Measurements from ENCODE around the gene CD74.

The CD74 gene

DNA sequence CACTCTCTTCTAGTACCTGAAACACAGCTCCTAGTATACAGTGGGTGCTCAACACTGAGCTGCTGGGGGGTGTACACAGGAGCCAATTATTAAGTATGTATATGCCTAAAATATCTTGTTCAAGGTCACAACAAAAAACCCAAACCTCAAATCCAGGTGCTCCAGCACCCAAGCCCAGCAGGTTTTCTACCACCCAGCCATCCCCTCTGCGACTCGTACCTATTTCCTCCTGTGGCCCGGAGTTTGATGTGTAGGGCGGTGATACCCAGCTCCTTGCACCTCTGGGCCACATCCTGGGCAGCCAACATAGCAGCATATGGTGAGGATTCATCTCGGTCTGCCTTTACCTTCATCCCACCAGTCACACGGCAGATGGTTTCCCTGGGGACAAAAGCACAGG lies 33.9 kb upstream of the CD74 start:
- Mint-ChIP-seq H3K36me3 (peaks cover 88% of the 10 kb centered on the region), H3K9me3 (no peaks in the 10 kb centered on the region), H3K27ac (peak overlapping the region; percentile 99), H3K4me3 (peak overlapping the region; percentile 86), H3K4me1 (peaks cover 38% of the 10 kb centered on the region)
- ATAC-seq = no peak
- no peak for DNase-seq (ENCODE audit: low spot score in 2 of 2)

DNA sequence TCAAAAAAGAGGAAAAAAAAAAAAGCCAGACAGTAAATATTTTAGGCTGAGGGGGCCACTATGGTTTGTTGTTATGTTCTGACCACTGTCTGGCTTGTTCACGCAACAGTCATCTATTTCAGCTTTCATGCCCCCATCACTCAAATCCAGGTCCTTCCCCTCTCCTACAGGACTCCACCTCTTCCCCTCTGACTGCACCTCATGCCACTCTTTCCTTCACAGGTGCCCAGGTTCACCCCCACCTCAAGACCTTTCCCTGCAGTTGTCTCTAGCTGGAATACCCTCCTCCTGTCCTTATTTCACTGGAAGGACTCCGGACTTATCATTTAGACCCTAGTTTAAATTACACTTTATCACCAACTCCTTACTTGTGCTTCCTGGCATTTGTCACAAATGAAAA lies 33.4 kb upstream of the CD74 start:
- no peak for DNase-seq (ENCODE audit: low spot score in 2 of 2)
- Mint-ChIP-seq H3K36me3 (peaks cover 88% of the 10 kb centered on the region), H3K4me1 (peaks cover 43% of the 10 kb centered on the region), H3K9me3 (no peaks in the 10 kb centered on the region), H3K4me3 (peak overlapping the region; percentile 86), H3K27ac (peak overlapping the region; percentile 99)
- ATAC-seq = no peak

DNA sequence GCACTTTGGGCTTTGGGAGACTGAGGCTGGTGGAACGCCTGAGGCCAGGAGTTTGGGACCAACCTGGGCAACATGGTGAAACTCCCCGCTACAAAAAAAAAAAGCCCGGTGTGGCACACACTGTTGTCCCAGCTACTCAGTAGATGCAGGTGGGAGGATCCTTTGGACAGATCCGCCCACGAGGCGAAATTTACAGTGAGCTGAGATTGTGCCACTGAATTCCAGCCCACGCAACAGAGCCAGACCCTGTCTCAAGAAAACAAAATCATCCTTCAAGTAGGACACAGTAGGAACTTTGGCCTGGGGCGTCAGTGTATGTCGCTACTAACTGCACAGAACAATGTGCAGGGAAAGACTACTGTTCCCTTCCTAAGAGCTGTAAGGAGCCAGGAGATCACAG lies 32.1 kb upstream of the CD74 start:
- H3K4me1 Mint-ChIP-seq = peaks cover 47% of the 10 kb centered on the region
- peaks cover 86% of the 10 kb centered on the region for H3K36me3 Mint-ChIP-seq
- no peaks in the 10 kb centered on the region for H3K9me3 Mint-ChIP-seq
- H3K4me3 Mint-ChIP-seq = no peak overlapping the region
- peak overlapping the region; percentile 99 for H3K27ac Mint-ChIP-seq
- DNase-seq (ENCODE audit: low spot score in 2 of 2) = no peak
- no peak for ATAC-seq

DNA sequence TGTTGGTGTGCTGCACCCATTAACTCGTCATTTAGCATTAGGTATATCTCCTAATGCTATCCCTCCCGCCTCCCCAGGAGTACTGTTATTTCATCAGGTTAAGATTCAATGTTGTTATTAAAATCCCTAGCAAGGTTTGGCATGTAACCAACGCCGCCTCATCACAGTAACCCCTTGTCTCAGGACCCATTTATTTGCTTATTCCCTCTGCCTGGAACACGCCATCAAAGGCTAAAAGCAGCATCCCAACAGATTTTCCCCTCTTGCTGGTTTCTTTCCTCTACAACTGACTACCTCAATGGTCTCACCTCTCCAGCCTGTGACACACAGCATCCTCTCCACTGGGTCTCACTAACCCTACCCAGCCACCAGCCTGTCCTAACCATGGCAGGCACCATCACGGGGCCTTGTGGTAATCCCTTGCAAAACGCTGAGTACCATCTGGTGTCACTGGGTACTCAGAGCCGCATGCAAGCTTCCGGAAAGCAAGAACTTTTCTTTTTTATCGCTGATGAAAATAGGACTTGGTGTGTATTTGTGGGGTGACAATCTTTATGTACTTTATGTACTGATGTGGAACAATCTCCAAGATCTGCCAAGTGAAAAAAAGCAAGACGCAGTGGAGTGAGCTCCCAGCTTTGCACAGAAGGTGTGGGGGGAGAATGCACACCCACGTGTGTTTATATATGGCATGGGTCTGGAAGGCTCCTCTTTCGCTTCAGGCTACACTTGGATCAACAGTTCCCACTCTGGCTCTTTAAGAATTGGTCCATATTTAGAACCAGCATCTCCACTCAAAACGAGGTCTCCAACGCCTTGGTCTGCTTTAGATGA lies 30.7 kb upstream of the CD74 start:
- Mint-ChIP-seq H3K4me1 (peaks cover 42% of the 10 kb centered on the region), H3K4me3 (no peak overlapping the region), H3K27ac (no peak overlapping the region), H3K36me3 (peaks cover 72% of the 10 kb centered on the region), H3K9me3 (no peaks in the 10 kb centered on the region)
- peak; percentile 46 for ATAC-seq
- no peak for DNase-seq (ENCODE audit: low spot score in 2 of 2)

DNA sequence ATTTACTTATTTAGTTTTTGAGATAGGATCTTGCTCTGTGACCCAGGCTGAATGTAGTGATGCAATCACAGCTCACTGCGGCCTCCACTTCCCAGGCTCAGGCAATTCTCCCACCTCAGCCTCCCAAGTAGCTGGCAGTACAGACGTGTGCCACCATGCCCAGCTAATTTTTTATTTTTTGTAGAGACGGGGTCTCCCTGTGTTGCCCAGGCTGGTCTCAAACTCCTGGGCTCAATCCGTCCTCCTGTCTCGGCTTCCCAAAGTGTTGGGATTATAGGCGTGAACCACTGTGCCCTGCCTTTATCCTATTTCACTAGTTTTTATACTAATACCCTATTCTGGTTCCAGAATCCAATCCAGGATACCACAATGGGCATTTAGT lies 30.0 kb upstream of the CD74 start:
- Mint-ChIP-seq H3K9me3 (no peaks in the 10 kb centered on the region), H3K36me3 (peaks cover 65% of the 10 kb centered on the region), H3K4me1 (peaks cover 34% of the 10 kb centered on the region), H3K27ac (no peak overlapping the region), H3K4me3 (no peak overlapping the region)
- DNase-seq (ENCODE audit: low spot score in 2 of 2) (no peak), ATAC-seq (no peak)

DNA sequence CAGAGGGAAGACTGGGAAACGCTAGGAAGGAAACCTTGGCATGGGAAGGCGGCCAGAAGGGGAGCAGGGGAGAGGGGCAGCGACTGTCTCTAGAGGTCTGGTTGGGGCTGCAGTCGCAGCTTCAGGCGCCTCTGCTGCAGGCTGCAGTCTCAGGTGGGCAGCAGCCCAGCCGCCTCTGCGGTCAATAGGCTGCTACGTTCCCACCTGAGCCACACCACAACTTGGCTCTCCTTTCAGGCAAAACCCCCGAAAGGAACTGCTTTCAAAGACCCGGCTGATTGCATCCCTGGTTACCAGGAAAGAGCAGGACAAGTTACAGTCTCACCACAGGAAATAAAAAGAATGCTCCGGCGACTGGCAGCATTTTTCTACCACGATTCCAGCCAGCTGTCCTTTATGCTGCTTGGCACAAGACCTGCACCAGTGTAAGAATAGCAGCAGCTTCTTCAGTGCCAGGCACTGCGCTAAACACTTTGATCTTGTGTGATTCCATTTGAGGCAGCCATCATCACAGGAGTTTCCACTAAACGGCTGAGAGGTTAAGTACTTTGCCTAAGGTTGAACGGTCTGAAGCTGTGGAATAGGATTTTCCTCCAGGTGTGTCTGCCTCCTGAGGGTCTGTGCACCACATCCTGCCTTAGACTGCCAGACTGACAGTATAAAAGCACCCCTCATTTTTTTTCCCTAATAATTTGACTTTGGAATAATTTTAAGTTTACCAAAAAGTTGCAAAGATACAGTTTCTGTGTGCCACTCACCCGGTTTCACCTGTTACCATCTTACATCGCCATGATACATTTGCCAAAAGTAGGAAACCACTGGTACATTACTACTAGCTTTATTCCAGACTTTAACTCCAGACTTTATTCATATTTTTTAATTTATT lies 29.3 kb upstream of the CD74 start:
- no peak overlapping the region for H3K4me3 Mint-ChIP-seq
- no peak for ATAC-seq
- H3K36me3 Mint-ChIP-seq = peaks cover 58% of the 10 kb centered on the region
- DNase-seq (ENCODE audit: low spot score in 2 of 2) = no peak
- peaks cover 30% of the 10 kb centered on the region for H3K4me1 Mint-ChIP-seq
- H3K27ac Mint-ChIP-seq = no peak overlapping the region
- no peaks in the 10 kb centered on the region for H3K9me3 Mint-ChIP-seq

DNA sequence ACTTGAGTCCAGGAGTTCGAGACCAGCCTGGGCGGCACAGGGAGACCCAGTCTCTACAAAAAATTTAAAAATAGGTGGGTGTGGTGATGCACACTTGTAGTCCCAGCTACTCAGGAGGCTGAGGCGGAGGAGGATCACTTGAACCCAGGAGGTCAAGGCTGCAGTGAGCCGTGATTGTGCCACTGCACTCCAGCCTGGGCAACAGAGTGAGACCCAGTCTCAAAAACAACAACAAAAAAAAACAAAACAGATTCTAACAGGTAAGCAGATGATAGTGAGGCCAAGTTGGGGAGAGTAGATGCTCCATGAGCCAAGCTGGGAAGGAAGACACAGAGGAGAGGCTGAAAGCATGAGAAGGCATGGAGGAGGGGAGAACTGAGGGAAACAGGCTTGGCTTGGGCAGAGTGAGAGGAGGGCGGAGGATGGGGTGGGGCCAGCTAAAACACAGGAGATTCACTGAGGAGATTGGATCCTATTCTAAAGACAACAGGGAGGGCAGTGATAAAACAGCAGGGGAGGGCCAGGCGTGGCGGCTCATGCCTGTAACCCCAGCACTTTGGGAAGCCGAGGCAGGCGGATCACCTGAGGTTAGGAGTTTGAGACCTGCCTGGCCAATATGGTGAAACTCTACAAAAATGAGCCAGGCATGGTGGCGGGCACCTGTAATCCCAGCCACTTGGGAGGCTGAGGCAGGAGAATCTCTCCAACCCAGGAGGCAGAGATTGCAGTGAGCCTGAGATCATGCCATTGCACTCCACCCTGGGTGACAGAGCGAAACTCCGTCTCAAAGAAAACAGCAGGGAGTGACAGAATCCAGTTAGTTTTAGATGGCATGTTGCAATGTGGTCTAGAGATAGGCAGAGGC lies 28.5 kb upstream of the CD74 start:
- Mint-ChIP-seq H3K27ac (peak overlapping the region; percentile 61), H3K36me3 (peaks cover 50% of the 10 kb centered on the region)
- ATAC-seq = no peak

DNA sequence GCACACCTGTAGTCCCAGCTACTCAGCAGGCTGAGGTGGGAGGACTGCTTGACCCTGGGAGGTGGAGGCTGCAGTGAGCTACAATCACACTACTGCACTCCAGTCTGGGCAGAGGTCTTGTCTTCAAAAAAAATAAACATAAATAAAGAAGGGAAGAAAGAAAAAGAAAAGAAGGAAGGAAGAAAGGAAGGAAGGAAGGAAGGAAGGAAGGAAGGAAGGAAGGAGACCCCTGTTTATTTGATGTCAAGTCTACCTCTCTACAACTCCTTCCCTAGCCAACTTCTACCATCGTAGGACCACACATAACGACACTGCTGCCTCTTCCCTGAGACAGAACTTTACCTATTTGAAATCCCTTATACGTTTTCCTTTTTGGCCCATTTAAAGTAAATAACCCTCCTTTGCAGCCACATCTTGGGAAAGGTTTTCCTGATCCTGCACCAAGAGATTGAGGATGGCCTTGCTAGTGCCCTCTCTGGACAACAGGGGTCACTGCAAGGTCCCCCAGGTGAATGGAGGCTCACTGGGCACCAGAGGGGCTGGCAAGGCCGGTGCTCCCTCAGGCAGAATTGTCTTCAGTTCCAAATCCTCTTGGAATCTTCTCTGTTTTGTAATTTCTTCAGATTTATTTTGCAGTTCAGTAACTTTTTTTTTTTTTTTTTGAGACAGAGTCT lies 26.3 kb upstream of the CD74 start:
- peaks cover 31% of the 10 kb centered on the region for H3K4me1 Mint-ChIP-seq
- ATAC-seq = no peak
- H3K9me3 Mint-ChIP-seq = no peaks in the 10 kb centered on the region
- H3K27ac Mint-ChIP-seq = no peak overlapping the region
- H3K36me3 Mint-ChIP-seq = peaks cover 28% of the 10 kb centered on the region
- no peak overlapping the region for H3K4me3 Mint-ChIP-seq
- DNase-seq (ENCODE audit: low spot score in 2 of 2) = no peak

More for the DNA sequence above, 28.5 kb upstream of the CD74 start:
- Mint-ChIP-seq H3K4me1 (peaks cover 30% of the 10 kb centered on the region), H3K9me3 (no peaks in the 10 kb centered on the region), H3K4me3 (no peak overlapping the region)
- DNase-seq (ENCODE audit: low spot score in 2 of 2) = no peak

DNA sequence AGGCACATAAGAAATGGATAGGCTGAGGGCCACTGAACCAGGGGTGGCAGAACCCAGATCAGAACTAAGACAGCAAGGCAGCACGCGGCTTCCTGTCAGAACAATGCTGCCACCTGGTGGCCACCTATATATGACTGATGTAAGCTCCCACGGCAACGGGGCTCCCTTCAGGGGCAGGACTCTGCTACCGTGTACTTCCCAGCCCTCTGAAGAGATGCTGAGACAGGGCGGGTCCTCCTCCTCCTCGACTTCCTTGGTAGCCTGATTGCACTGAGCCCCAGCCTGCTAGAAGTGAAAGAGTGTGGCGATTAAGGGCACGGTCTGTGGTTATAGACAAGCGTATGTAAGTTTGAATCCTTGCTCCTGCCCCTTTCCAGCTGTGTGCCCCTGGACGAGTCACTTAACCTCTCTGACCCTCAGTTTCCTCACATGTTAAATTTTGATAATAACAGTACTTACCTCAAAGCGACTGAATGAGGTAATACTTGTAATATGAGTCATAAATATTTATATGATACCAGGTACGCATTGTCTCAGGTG lies 23.5 kb upstream of the CD74 start:
- Mint-ChIP-seq H3K27ac (peak overlapping the region; percentile 71), H3K4me3 (peak overlapping the region; percentile 44), H3K9me3 (no peaks in the 10 kb centered on the region), H3K4me1 (peaks cover 19% of the 10 kb centered on the region), H3K36me3 (peaks cover 5% of the 10 kb centered on the region)
- DNase-seq (ENCODE audit: low spot score in 2 of 2) = peak; percentile 93 to 94
- peak; percentile 97 for ATAC-seq

DNA sequence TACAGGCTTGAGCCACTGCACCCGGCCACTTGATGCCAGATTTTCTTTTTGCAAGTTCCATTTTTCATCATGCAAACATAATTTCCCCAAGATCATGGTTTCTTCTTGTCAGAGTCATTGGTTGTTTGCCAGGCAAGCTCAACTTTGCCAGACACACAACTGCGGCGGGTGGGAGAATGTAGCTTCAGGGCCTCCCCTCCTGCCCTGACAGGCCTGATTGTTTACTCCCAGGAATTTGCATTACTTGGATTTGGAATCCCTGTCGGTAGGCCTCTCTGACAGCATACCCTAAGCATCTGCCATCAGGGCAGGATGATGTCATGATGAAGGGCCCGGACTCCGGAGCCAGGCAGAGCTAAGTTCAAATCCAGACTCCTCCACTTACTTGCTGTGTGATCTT lies 21.8 kb upstream of the CD74 start:
- Mint-ChIP-seq H3K27ac (no peak overlapping the region), H3K9me3 (no peaks in the 10 kb centered on the region), H3K4me1 (peaks cover 14% of the 10 kb centered on the region), H3K36me3 (no peaks in the 10 kb centered on the region), H3K4me3 (no peak overlapping the region)
- no peak for ATAC-seq
- no peak for DNase-seq (ENCODE audit: low spot score in 2 of 2)

DNA sequence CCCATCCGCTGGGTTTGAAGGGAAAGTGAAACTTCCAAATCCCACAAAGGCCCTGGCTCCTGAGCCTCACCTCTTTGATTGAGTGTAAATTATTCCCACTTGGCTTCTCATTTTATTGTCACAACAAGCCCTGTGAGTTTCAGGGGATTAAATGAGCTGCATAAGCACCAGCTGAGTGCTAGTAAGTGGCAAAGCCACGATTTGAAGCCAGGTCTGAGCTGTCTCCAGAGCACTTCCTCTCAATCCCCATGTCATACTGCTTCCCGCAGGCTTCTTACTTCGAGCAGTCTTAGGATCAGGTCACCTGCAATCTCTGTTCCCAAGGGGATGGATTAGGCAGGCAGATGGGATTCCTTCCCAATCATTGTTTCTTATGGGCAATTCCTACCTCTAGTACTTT lies 18.9 kb upstream of the CD74 start:
- DNase-seq (ENCODE audit: low spot score in 2 of 2) (no peak), ATAC-seq (no peak)
- Mint-ChIP-seq H3K4me1 (peaks cover 9% of the 10 kb centered on the region), H3K27ac (no peak overlapping the region), H3K36me3 (no peaks in the 10 kb centered on the region), H3K4me3 (no peak overlapping the region), H3K9me3 (no peaks in the 10 kb centered on the region)

DNA sequence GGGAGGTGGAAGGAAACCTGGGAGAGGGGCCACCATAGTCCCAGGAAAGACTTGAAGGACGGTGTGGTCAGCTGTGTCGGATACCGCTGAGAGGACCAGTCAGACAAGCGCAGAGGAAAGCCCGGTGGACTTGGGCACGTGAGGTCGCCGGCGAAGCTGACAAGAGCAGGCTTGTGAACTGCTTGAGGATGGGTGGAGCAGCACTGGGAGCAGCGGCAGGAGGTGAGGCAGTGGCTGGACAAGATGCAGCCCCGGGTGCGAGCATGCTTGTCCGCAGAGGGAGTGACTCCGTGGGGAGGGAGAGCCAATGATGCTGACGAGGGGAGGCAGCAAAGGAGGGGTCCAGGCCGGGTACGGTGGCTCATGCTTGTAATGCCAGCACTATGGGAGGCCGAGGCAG lies 18.3 kb upstream of the CD74 start:
- Mint-ChIP-seq H3K36me3 (no peaks in the 10 kb centered on the region), H3K4me1 (peaks cover 4% of the 10 kb centered on the region), H3K4me3 (no peak overlapping the region), H3K27ac (no peak overlapping the region), H3K9me3 (no peaks in the 10 kb centered on the region)
- DNase-seq (ENCODE audit: low spot score in 2 of 2) (no peak), ATAC-seq (no peak)

DNA sequence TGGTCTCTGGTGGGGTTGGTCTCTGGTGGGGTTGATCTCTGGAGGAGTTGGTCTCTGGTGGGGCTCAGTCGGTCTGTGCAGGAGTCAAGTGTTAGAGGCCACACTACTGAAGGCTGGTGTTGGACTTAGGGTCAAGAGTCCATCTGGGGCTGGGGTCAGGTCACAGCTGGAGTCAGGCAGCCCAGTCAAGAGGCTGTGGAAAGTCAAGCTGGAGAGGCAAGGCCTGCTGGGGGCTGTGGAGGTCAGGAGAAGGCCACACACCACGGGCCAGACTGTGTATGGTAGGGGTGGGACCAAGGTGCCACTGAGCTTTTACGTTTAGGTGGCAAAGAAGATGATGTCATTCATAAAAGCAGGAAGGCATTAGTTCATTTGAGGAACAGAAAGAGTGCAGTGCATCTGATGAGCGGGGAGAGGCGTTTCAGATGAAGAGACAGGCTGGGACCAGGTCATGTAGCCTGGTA lies 16.7 kb upstream of the CD74 start:
- Mint-ChIP-seq H3K4me3 (no peak overlapping the region), H3K27ac (peak overlapping the region; percentile 60), H3K9me3 (no peaks in the 10 kb centered on the region), H3K4me1 (no peaks in the 10 kb centered on the region), H3K36me3 (no peaks in the 10 kb centered on the region)
- DNase-seq (ENCODE audit: low spot score in 2 of 2) (no peak), ATAC-seq (peak; percentile 18)

DNA sequence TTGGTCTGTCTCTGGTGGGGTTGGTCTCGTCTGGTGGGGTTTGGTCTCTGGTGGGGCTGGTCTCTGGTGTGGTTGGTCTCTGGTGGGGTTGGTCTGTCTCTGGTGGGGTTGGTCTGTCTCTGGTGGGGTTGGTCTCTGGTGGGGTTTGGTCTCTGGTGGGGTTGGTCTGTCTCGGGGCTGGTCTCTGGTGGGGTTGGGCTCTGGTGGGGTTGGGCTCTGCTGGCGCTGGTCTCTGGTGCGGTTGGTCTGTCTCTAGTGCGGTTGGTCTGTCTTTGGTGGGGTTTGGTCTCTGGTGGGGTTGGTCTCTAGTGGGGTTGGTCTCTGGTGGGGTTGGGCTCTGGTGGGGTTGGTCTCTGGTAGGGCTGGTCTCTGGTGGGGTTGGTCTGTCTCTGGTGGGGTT lies 16.3 kb upstream of the CD74 start:
- no peaks in the 10 kb centered on the region for H3K36me3 Mint-ChIP-seq
- no peaks in the 10 kb centered on the region for H3K9me3 Mint-ChIP-seq
- H3K4me1 Mint-ChIP-seq = no peaks in the 10 kb centered on the region
- no peak overlapping the region for H3K4me3 Mint-ChIP-seq
- ATAC-seq = no peak
- peak overlapping the region; percentile 60 for H3K27ac Mint-ChIP-seq
- DNase-seq (ENCODE audit: low spot score in 2 of 2) = no peak

All from stimulated activated effector memory CD8-positive, alpha-beta T cell treated with anti-CD3 and anti-CD28 coated beads, Interleukin-12 subunit alpha, Interleukin-12 subunit beta, amount 100 ng/mL, for 72 hours (primary cell).